Caco-2 (cell line): Measurements from ENCODE around the gene TNP2. TPM values are rescaled to one million over a fixed set of nuclear protein-coding genes. Genes with fewer than 3 reads are reported as not detected.

Source experiments
- BruUV-seq: library from RNA; stranded (reverse); fragments of 400-500 nt; replicated peaks from 2 replicates; lab custom pipeline; 2021; lab: Mats Ljungman, UMichigan
- CTCF ChIA-PET: fragments of 300-600 bp; sonication (Branson Sonifier 250); formaldehyde crosslinking; loops from one replicate; lab custom pipeline; 2022; ENCODE audit warnings: antibody characterized with exemption; lab: Charles Lee
- POLR2A ChIA-PET: fragments of 300-600 bp; sonication (Branson Sonifier 250); formaldehyde crosslinking; loops from one replicate; lab custom pipeline; 2022; ENCODE audit warnings: antibody characterized with exemption; lab: Charles Lee
- DNase-seq, 2 experiments: peaks; one replicate each; pipeline versions ENCODE4 v3.0.0 to v3.0.0-alpha.2; 2020 to 2022
- H3K27me3 ChIP-seq: replicated peaks from 2 replicates; pipeline ENCODE4 v1.6.0; 2011; ENCODE audit warnings: low read length; ENCODE audit not compliant: control insufficient read depth, insufficient read depth
- H3K36me3 ChIP-seq: 2 replicates; pipeline ENCODE4 v1.5.1; 2011; ENCODE audit warnings: low read length; ENCODE audit not compliant: control insufficient read depth, insufficient read depth
- H3K4me1 ChIP-seq: fragments of 250-450 bp; sonication (Bioruptor Pico); 2 replicates; pipeline ENCODE4 v1.5.1; 2020; ENCODE audit warnings: mild to moderate bottlenecking
- H3K4me3 ChIP-seq: 2 replicates; pipeline ENCODE4 v1.5.1; 2011; ENCODE audit warnings: low read depth, mild to moderate bottlenecking, control low read depth, low read length
- H3K9me3 ChIP-seq: fragments of 250-450 bp; sonication (Bioruptor Pico); 2 replicates; pipeline ENCODE4 v1.5.1; 2020; ENCODE audit warnings: mild to moderate bottlenecking, moderate library complexity
- H3K27ac Mint-ChIP-seq: one replicate; pipeline ENCODE4 v1.8.0; 2022; ENCODE audit warnings: mixed read lengths; ENCODE audit not compliant: unreplicated experiment
- H3K27me3 Mint-ChIP-seq: one replicate; pipeline ENCODE4 v1.8.0; 2022; ENCODE audit warnings: mixed read lengths; ENCODE audit not compliant: insufficient read depth, unreplicated experiment
- H3K36me3 Mint-ChIP-seq: one replicate; pipeline ENCODE4 v1.8.0; 2022; ENCODE audit warnings: mild to moderate bottlenecking, mixed read lengths; ENCODE audit not compliant: insufficient read depth, unreplicated experiment
- H3K4me1 Mint-ChIP-seq: one replicate; pipeline ENCODE4 v1.8.0; 2022; ENCODE audit warnings: low read depth, mixed read lengths; ENCODE audit not compliant: unreplicated experiment
- H3K4me3 Mint-ChIP-seq: one replicate; pipeline ENCODE4 v1.8.0; 2022; ENCODE audit warnings: mild to moderate bottlenecking, moderate library complexity, mixed read lengths; ENCODE audit not compliant: unreplicated experiment
- H3K9me3 Mint-ChIP-seq: one replicate; pipeline ENCODE4 v1.8.0; 2022; ENCODE audit warnings: mixed read lengths; ENCODE audit not compliant: unreplicated experiment
- CTCF ChIP-seq, 2 experiments: fragments of 200-600 bp in 1 of 2; IDR thresholded peaks; 1 replicate in 1 of 2; 2 replicates in 1 of 2; pipeline versions ENCODE4 v1.5.1 to v1.8.0; 2011 to 2022; ENCODE audit warnings: antibody characterized with exemption in 1 of 2, control low read depth in 1 of 2, inconsistent platforms in 1 of 2, low read depth in 1 of 2, low read length in 1 of 2, mild to moderate bottlenecking in 1 of 2, moderate library complexity in 1 of 2; ENCODE audit not compliant: insufficient read depth in 1 of 2, severe bottlenecking in 1 of 2, unreplicated experiment in 1 of 2
- intact Hi-C: fragments of 100-400 bp; cut with micrococcal nuclease; formaldehyde crosslinking; loops from one replicate; pipeline ENCODE4 v1.10.0; 2022; ENCODE audit not compliant: unreplicated experiment
- total RNA-seq: library from RNA; stranded (reverse); gene quantifications from 2 replicates; pipeline ENCODE4 v1.2.3, GENCODE V29; 2022

The TNP2 gene
- total RNA-seq, 1 experiment from 2014 or later = not detected

GRCh38 chr16:11273721-11274324 is 4.7 kb upstream of the TNP2 start:
- H3K27me3 ChIP-seq = no peaks in the 10 kb centered on the region
- H3K27me3 Mint-ChIP-seq = no peaks in the 10 kb centered on the region
- intact Hi-C loops = no loop called here
- ChIA-PET CTCF (interaction anchor here (1.1 kb wide), 1 partner anchor 17 kb away, joined by 3 read pairs; no protein-coding TSS in a partner anchor), POLR2A (interaction anchor here (0.6 to 1.6 kb wide), 2 partner anchors 18 to 135 kb away, joined by 3 to 6 read pairs; partner anchors contain the start of gene SOCS1)
- no peak overlapping the region for H3K4me3 Mint-ChIP-seq
- no peaks in the 10 kb centered on the region for H3K9me3 Mint-ChIP-seq
- BruUV-seq = no TSS peak
- no peak overlapping the region for H3K4me3 ChIP-seq
- H3K4me1 ChIP-seq = peaks cover 2% of the 10 kb centered on the region; the same call in 1 of the 2 replicates
- H3K36me3 ChIP-seq = no peaks in the 10 kb centered on the region
- DNase-seq = no peak
- H3K36me3 Mint-ChIP-seq = no peaks in the 10 kb centered on the region
- no peak overlapping the region for H3K27ac Mint-ChIP-seq
- H3K9me3 ChIP-seq = no peaks in the 10 kb centered on the region
- H3K4me1 Mint-ChIP-seq = no peaks in the 10 kb centered on the region
- TF ChIP-seq CTCF (IDR thresholded peaks at IDR 0.05; ENCODE audit: insufficient read depth in 1 of 2, low read depth in 1 of 2, low read length in 1 of 2, severe bottlenecking in 1 of 2, unreplicated experiment in 1 of 2) = no peak

- no TSS peak for BruUV-seq
- Mint-ChIP-seq H3K27me3 (no peaks in the 10 kb centered on the region), H3K36me3 (no peaks in the 10 kb centered on the region), H3K4me3 (no peak within 1 kb of the TSS), H3K9me3 (no peaks in the 10 kb centered on the region), H3K4me1 (no peaks in the 10 kb centered on the region), H3K27ac (no peak within 1 kb of the TSS)
- Histone ChIP-seq H3K36me3 (no peaks in the 10 kb centered on the region), H3K9me3 (no peaks in the 10 kb centered on the region), H3K27me3 (no peaks in the 10 kb centered on the region), H3K4me1 (no peaks in the 10 kb centered on the region), H3K4me3 (no peak within 1 kb of the TSS)
- intact Hi-C loops = no loop called here
- no peak for DNase-seq
- TF ChIP-seq CTCF (IDR thresholded peaks at IDR 0.05; ENCODE audit: insufficient read depth in 1 of 2, low read depth in 1 of 2, low read length in 1 of 2, severe bottlenecking in 1 of 2, unreplicated experiment in 1 of 2) = no peak
- ChIA-PET CTCF (no interaction called here), POLR2A (interaction anchor here (1.6 kb wide), 1 partner anchor 17 kb away, joined by 6 read pairs; the partner anchor contains the start of gene SOCS1)
Observed at GRCh38 chr16:11272921-11273720, 4.0 kb upstream of the TNP2 start, which contains the start of gene PRM3. TSS of gene PRM3 (minus strand) at chr16:11273629. CDS start at chr16:11273595, 34 bp downstream.

- POLR2A ChIA-PET = interaction anchor here (0.7 kb wide), 1 partner anchor 16 kb away, joined by 3 read pairs; the partner anchor contains the start of gene SOCS1
- H3K4me1 ChIP-seq = no peaks in the 10 kb centered on the region
- Mint-ChIP-seq H3K36me3 (no peaks in the 10 kb centered on the region), H3K4me3 (no peak overlapping the region), H3K27me3 (no peaks in the 10 kb centered on the region), H3K27ac (no peak overlapping the region), H3K4me1 (no peaks in the 10 kb centered on the region), H3K9me3 (no peaks in the 10 kb centered on the region)
- CTCF ChIA-PET = no interaction called here
- no peaks in the 10 kb centered on the region for H3K9me3 ChIP-seq
- no peaks in the 10 kb centered on the region for H3K27me3 ChIP-seq
- TF ChIP-seq CTCF (IDR thresholded peaks at IDR 0.05; ENCODE audit: insufficient read depth in 1 of 2, low read depth in 1 of 2, low read length in 1 of 2, severe bottlenecking in 1 of 2, unreplicated experiment in 1 of 2) = no peak
- H3K36me3 ChIP-seq = no peaks in the 10 kb centered on the region
- no TSS peak for BruUV-seq
- H3K4me3 ChIP-seq = no peak overlapping the region
- intact Hi-C loops = no loop called here
- DNase-seq = no peak
Observed at GRCh38 chr16:11272484-11272883, 3.4 kb upstream of the TNP2 start.
